Ishikawa (cell line): ENCODE measurements around the gene FHL1.

ENCODE experiments used
- CEBPB ChIP-seq: IDR thresholded peaks from 2 replicates; pipeline ENCODE4 v1.6.1; 2012
- CREB1 ChIP-seq: IDR thresholded peaks from 2 replicates; pipeline ENCODE4 v1.6.1; 2012; ENCODE audit warnings: low read depth
- EP300 ChIP-seq: IDR thresholded peaks from 2 replicates; pipeline ENCODE4 v1.6.1; 2012; ENCODE audit warnings: borderline replicate concordance
- FOXM1 ChIP-seq: IDR thresholded peaks from 2 replicates; pipeline ENCODE4 v1.6.1; 2012; ENCODE audit warnings: low read depth, borderline replicate concordance
- NFIC ChIP-seq: IDR thresholded peaks from 2 replicates; pipeline ENCODE4 v1.6.1; 2012
- TAF1 ChIP-seq: IDR thresholded peaks from 2 replicates; pipeline ENCODE4 v1.6.1; 2012; ENCODE audit warnings: low read depth, mild to moderate bottlenecking
- TEAD4 ChIP-seq: IDR thresholded peaks from 2 replicates; pipeline ENCODE4 v1.6.1; 2012
- USF1 ChIP-seq: IDR thresholded peaks from 2 replicates; pipeline ENCODE4 v1.6.1; 2012
- TF ChIP-seq, protein P1 (sequence below): IDR thresholded peaks from 2 replicates; pipeline ENCODE4 v1.6.1; 2012; ENCODE audit warnings: low read depth, mild to moderate bottlenecking

DNA sequence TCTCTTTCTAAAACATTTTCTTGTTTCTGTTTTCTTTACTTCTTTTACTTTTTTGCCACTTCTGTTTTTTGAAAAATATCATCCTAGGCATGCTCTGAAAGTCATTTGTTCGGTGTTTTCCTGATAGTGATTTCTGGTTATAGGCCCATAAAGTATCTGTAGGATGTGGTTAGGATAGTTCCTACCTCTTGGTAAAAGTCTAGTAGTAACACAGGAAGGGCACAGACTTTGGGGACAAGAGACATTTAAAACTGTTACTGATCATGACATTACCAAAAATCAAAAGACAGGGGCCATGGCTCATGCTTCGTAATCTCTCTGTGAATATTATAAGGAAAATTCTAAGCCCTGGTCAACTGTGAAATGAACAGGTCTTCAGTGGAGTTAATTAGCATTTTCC is 44.8 kb downstream of the FHL1 start:
- TF ChIP-seq EP300 (no peak), CREB1 (no peak), USF1 (no peak), TEAD4 (no peak), TAF1 (no peak), FOXM1 (no peak), CEBPB (no peak), NFIC (no peak)
- TF ChIP-seq, protein P1, sequence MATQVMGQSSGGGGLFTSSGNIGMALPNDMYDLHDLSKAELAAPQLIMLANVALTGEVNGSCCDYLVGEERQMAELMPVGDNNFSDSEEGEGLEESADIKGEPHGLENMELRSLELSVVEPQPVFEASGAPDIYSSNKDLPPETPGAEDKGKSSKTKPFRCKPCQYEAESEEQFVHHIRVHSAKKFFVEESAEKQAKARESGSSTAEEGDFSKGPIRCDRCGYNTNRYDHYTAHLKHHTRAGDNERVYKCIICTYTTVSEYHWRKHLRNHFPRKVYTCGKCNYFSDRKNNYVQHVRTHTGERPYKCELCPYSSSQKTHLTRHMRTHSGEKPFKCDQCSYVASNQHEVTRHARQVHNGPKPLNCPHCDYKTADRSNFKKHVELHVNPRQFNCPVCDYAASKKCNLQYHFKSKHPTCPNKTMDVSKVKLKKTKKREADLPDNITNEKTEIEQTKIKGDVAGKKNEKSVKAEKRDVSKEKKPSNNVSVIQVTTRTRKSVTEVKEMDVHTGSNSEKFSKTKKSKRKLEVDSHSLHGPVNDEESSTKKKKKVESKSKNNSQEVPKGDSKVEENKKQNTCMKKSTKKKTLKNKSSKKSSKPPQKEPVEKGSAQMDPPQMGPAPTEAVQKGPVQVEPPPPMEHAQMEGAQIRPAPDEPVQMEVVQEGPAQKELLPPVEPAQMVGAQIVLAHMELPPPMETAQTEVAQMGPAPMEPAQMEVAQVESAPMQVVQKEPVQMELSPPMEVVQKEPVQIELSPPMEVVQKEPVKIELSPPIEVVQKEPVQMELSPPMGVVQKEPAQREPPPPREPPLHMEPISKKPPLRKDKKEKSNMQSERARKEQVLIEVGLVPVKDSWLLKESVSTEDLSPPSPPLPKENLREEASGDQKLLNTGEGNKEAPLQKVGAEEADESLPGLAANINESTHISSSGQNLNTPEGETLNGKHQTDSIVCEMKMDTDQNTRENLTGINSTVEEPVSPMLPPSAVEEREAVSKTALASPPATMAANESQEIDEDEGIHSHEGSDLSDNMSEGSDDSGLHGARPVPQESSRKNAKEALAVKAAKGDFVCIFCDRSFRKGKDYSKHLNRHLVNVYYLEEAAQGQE, result no peak
